IPS DF 6.9 (cell line): ENCODE measurements around the gene SMAD7.

Experiments used
- DNase-seq: peaks from one replicate; pipeline ENCODE4 v3.0.0-alpha.2; 2013; ENCODE audit warnings: low read depth, low spot score
- H3K27ac ChIP-seq: one replicate; pipeline ENCODE4 v1.5.1; 2013; ENCODE audit warnings: low read length, control low read depth
- H3K27me3 ChIP-seq: 2 replicates; pipeline ENCODE4 v1.6.1; 2013; ENCODE audit warnings: mild to moderate bottlenecking, low read length; ENCODE audit not compliant: control insufficient read depth, insufficient read depth
- H3K36me3 ChIP-seq: 2 replicates; pipeline ENCODE4 v1.6.1; 2013; ENCODE audit warnings: low read length; ENCODE audit not compliant: control insufficient read depth, insufficient read depth
- H3K4me1 ChIP-seq: 2 replicates; pipeline ENCODE4 v1.6.1; 2013; ENCODE audit warnings: low read length; ENCODE audit not compliant: control insufficient read depth, insufficient read depth
- H3K4me3 ChIP-seq: 2 replicates; pipeline ENCODE4 v1.5.1; 2013; ENCODE audit warnings: mild to moderate bottlenecking, low read length
- H3K9me3 ChIP-seq: 2 replicates; pipeline ENCODE4 v1.6.1; 2013; ENCODE audit warnings: low read length, inconsistent platforms; ENCODE audit not compliant: control insufficient read depth, insufficient read depth
- WGBS: extraction: QIAGEN DNeasy Blood & Tissue Kit; methylation state at CpG from one replicate; pipeline ENCODE4 v1.1.7; 2013; ENCODE audit warnings: mixed read lengths, missing lambda C conversion rate; ENCODE audit not compliant: insufficient read length, insufficient coverage; 5-methylcytosine and 5-hydroxymethylcytosine counted together

SMAD7 gene

GRCh38 chr18:48974304-48975119 lies 23.7 kb upstream of the SMAD7 start:
- H3K27me3 ChIP-seq, result no peaks in the 10 kb centered on the region
- H3K36me3 ChIP-seq, result no peaks in the 10 kb centered on the region
- H3K4me1 ChIP-seq, result peaks cover 6% of the 10 kb centered on the region
- DNase-seq, result no peak
- H3K4me3 ChIP-seq, result peak overlapping the region; percentile 80; the same call in 1 of the 2 replicates
- no peak overlapping the region for H3K27ac ChIP-seq
- no peaks in the 10 kb centered on the region for H3K9me3 ChIP-seq
- WGBS, result no CpG with 5 or more reads among the region's 28 CpGs

DNA sequence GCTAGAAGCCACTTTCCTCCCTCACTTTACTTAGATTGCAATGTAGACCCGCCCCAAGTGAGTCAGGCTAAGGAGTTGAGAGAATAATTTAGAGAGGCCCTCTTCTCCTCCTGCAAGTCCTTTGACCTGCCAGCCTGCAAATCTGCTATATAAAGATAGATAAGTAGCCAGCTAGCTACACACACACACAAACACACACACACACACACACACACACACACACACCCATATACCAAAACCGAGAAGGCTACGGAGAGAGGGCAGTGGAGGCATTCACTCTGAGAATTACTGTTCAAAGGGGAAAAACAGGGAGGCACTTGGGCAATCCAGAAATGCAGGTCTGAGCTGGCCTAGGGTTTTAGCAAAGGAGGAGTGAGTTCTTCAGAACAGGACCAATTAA lies 23.0 kb upstream of the SMAD7 start:
- no peaks in the 10 kb centered on the region for H3K36me3 ChIP-seq
- H3K4me1 ChIP-seq, result peaks cover 8% of the 10 kb centered on the region
- no peaks in the 10 kb centered on the region for H3K27me3 ChIP-seq
- WGBS, result no CpG with 5 or more reads among the region's 3 CpGs
- no peaks in the 10 kb centered on the region for H3K9me3 ChIP-seq
- no peak for DNase-seq
- no peak overlapping the region for H3K4me3 ChIP-seq
- H3K27ac ChIP-seq, result no peak overlapping the region

DNA sequence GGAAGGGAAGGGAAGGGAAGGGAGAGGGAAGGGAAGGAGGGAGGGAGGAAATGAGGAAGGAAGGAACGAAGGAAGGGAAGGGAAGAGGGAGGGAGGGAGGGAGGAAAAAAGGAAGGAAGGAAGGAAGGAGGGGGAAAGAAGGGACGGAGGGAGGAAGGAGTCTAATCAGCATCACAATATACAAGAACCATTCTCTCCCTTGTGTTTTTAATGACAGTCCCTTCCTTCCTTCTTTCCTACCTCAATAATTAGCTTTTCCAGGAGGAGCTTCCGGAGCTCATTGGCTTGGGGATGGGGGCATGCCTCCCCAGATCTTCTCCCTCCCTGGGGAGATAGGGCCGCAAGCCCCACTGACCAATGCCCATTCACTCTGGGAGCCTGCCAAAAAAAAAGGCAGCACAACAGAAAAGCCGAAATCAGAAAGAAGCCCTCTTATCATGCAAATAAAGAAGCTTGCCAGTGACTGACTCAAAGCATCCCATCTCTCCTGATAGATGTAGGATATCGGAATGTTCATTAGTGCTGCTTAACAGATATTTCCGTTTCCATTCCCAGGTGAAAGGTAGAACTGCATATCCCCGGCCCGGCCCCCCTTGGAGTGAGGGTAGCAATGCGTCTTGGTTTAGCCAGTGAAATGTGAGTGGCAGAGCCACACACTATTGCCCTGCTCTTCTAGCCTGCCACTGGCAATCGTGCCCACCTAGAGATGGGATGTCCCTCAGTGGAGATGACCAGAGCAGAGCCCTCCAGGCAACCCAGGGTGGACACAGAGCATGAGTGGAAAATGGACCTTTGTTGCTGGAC lies 17.8 kb upstream of the SMAD7 start:
- DNase-seq, result no peak
- WGBS, result no CpG with 5 or more reads among the region's 11 CpGs
- H3K9me3 ChIP-seq, result no peaks in the 10 kb centered on the region
- no peaks in the 10 kb centered on the region for H3K36me3 ChIP-seq
- H3K4me1 ChIP-seq, result peaks cover 5% of the 10 kb centered on the region
- no peak overlapping the region for H3K4me3 ChIP-seq
- no peaks in the 10 kb centered on the region for H3K27me3 ChIP-seq
- H3K27ac ChIP-seq, result no peak overlapping the region

DNA sequence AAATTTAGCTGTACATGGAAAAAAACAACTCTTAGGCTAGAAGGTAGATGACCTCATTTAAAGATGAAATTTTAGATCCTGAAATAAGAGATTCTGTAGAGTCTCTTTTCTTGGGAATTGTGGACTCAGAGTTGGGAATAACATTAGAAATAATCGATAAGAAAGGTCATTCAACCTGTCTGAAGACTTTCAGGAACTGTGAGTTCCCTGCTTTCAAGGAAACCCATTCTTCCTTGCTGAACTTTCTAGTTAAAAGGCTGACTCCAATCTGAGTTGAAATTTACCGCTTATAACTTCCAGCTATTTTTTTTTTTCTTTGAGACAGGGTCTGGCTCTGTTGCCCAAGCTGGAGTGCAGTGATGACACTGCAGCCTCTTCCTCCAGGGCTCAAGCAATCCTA lies 16.8 kb upstream of the SMAD7 start:
- no peak for DNase-seq
- no CpG with 5 or more reads among the region's 2 CpGs for WGBS
- Histone ChIP-seq H3K4me3 (no peak overlapping the region), H3K4me1 (peaks cover 10% of the 10 kb centered on the region), H3K27me3 (no peaks in the 10 kb centered on the region), H3K9me3 (no peaks in the 10 kb centered on the region), H3K36me3 (no peaks in the 10 kb centered on the region), H3K27ac (no peak overlapping the region)

DNA sequence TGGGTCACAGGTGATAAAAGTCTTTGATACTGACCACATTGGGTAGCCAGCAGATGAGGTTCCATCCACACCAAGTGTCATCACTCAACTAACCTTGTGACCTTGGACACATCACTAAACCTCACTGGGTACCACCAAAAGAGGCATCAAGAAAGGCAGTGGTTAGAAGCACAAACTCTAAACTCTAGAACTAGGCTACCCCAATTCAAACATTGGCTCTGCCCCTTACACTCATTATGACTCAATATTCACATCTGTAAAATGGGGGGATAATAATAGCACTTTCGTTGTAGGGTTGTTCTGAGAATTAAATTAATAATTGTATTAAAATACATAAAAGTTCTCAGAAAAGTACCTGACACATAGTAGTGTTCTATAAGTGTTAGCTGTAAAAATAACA lies 15.8 kb upstream of the SMAD7 start:
- Histone ChIP-seq H3K27me3 (no peaks in the 10 kb centered on the region), H3K4me1 (peaks cover 10% of the 10 kb centered on the region), H3K4me3 (no peak overlapping the region), H3K27ac (no peak overlapping the region), H3K9me3 (no peaks in the 10 kb centered on the region), H3K36me3 (no peaks in the 10 kb centered on the region)
- DNase-seq, result no peak
- no CpG with 5 or more reads among the region's 1 CpG for WGBS

- Histone ChIP-seq H3K27me3 (no peaks in the 10 kb centered on the region; the same call in 1 of the 2 replicates), H3K4me3 (no peak overlapping the region), H3K27ac (no peak overlapping the region), H3K36me3 (no peaks in the 10 kb centered on the region), H3K4me1 (peaks cover 15% of the 10 kb centered on the region), H3K9me3 (no peaks in the 10 kb centered on the region)
- WGBS, result no CpG with 5 or more reads among the region's 10 CpGs
- no peak for DNase-seq
Observed at GRCh38 chr18:48963586-48964470, 13.1 kb upstream of the SMAD7 start.

DNA sequence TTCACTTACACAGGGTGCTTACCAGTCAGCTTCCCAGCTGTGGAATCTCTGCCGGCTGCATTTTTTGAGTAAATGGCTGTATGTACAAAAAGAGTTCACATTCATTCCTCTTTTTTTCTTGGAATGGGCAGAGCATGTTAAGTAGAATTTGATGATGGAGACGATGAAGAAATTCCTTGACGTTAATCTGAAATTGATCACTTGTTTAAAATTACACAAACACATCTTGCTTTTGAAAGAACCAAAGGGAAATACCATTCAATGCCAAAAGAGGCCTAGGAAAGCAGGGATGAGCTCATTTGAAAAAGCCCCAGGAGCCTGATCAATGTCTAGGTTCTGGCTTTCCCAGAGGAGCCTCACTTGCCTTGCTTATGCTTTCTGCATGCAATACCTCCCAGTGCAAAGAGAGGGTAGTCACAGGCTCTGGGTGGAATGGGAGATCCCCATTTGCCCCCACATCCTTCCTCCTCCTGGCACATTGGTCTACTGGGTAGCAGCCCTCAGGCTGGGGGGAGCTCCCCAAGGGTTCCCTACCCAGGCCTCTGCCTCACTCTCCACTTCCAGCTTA lies 12.3 kb upstream of the SMAD7 start:
- Histone ChIP-seq H3K27ac (no peak overlapping the region), H3K9me3 (no peaks in the 10 kb centered on the region), H3K27me3 (no peaks in the 10 kb centered on the region; the same call in 1 of the 2 replicates), H3K4me1 (peaks cover 14% of the 10 kb centered on the region), H3K36me3 (no peaks in the 10 kb centered on the region), H3K4me3 (no peak overlapping the region)
- no peak for DNase-seq
- whole genome bisulfite sequencing, result no CpG with 5 or more reads among the region's 3 CpGs

DNA sequence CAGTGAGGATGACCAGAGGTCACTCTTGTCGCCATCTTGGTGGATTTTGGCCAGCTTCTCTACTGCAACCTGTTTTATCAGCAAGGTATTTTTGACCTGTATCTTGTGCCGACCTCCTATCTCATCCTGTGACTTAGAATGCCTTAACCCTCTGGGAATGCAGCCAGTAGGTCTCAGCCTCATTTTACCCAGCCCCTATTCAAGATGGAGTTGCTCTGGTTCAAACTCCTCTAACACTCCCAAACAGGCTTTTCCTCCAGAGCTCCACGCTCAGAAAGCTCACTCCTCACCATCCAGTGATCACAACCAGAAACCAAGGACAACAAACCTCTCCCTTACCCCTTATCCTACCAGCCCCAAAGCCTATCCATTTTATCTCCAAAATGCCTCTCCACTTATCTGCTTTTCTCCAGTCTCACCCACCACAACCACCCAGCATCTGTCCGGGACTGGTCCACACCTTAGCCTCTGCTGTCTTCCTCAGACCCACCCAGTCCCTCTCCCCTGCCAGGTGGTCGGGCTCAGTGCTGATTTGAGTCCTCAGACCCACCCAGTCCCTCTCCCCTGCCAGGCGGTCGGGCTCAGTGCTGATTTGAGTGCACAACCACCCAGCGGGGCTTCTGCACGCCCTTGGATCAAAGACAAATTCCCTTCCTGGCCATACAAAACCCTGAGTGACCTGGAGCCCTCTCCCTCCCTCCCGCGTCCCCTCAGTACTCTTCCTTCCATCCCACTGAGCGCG lies 11.7 kb upstream of the SMAD7 start:
- Histone ChIP-seq H3K27me3 (no peaks in the 10 kb centered on the region; the same call in 1 of the 2 replicates), H3K9me3 (no peaks in the 10 kb centered on the region), H3K4me1 (peaks cover 12% of the 10 kb centered on the region), H3K27ac (no peak overlapping the region), H3K36me3 (no peaks in the 10 kb centered on the region), H3K4me3 (no peak overlapping the region)
- no peak for DNase-seq
- WGBS, result no CpG with 5 or more reads among the region's 13 CpGs

DNA sequence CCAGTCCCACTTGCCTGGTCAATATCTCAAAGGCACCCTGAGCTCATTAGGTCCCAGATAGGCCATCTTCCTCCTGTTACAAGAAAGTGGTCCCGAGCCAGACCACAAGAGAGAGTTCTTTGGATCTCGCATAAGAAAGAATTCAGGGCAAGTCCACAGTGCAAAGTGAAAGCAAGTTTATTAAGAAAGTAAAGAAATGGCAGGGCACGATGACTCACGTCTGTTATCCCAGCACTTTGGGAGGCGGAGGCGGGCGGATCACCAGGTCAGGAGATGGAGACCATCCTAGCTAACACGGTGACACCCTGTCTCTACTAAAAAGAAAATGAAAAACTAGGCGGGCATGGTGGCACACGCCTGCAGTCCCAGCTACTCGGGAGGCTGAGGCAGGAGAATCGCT lies 10.8 kb upstream of the SMAD7 start:
- no CpG with 5 or more reads among the region's 12 CpGs for WGBS
- H3K9me3 ChIP-seq, result no peaks in the 10 kb centered on the region
- no peak for DNase-seq
- H3K27me3 ChIP-seq, result no peaks in the 10 kb centered on the region; the same call in 1 of the 2 replicates
- H3K27ac ChIP-seq, result no peak overlapping the region
- no peak overlapping the region for H3K4me3 ChIP-seq
- peaks cover 12% of the 10 kb centered on the region for H3K4me1 ChIP-seq
- H3K36me3 ChIP-seq, result no peaks in the 10 kb centered on the region
